ENCODE measurements around the gene TRIM62. TPM values are rescaled to one million over a fixed set of nuclear protein-coding genes. Genes with fewer than 3 reads are reported as not detected.

TRIM62 gene
- polyA plus RNA-seq, 2 donors: 4.6 to 5.0 TPM

- H3K36me3 ChIP-seq (ENCODE audit: control insufficient read depth in 2 of 2, insufficient read depth in 2 of 2, low read length in 1 of 2): no peaks in the 10 kb centered on the region
- no peaks in the 10 kb centered on the region for H3K4me1 ChIP-seq (ENCODE audit: control insufficient read depth in 2 of 2, insufficient read depth in 2 of 2, low read length in 1 of 2)
- H3K9me3 ChIP-seq (ENCODE audit: control insufficient read depth in 2 of 2, insufficient read depth in 1 of 2, low read depth in 1 of 2, low read length in 1 of 2): no peaks in the 10 kb centered on the region
- H3K4me3 ChIP-seq (ENCODE audit: low read depth in 1 of 2, low read length in 2 of 2): no peak overlapping the region
- 98% methylated on average over 3 of the region's 3 CpGs for WGBS, 2 donors
- no peaks in the 10 kb centered on the region for H3K27me3 ChIP-seq (ENCODE audit: control insufficient read depth in 1 of 2, insufficient read depth in 2 of 2, low read length in 2 of 2)
- H3K27ac ChIP-seq (ENCODE audit: low read depth in 2 of 2, low read length in 1 of 2): no peak overlapping the region
Measured at GRCh38 chr1:33211972-33212371, 30.1 kb upstream of the TRIM62 start.

- WGBS, 2 donors: 58 to 83% methylated on average over 2 of the region's 2 CpGs
- no peaks in the 10 kb centered on the region for H3K36me3 ChIP-seq (ENCODE audit: control insufficient read depth in 2 of 2, insufficient read depth in 2 of 2, low read length in 1 of 2)
Measured at GRCh38 chr1:33206340-33206739, 24.5 kb upstream of the TRIM62 start.

GRCh38 chr1:33195556-33195955 is 13.7 kb upstream of the TRIM62 start:
- H3K27me3 ChIP-seq (ENCODE audit: control insufficient read depth in 1 of 2, insufficient read depth in 2 of 2, low read length in 2 of 2): no peaks in the 10 kb centered on the region
- no peak overlapping the region for H3K27ac ChIP-seq (ENCODE audit: low read depth in 2 of 2, low read length in 1 of 2)
- H3K9me3 ChIP-seq (ENCODE audit: control insufficient read depth in 2 of 2, insufficient read depth in 1 of 2, low read depth in 1 of 2, low read length in 1 of 2): no peaks in the 10 kb centered on the region
- H3K4me1 ChIP-seq (ENCODE audit: control insufficient read depth in 2 of 2, insufficient read depth in 2 of 2, low read length in 1 of 2): no peaks in the 10 kb centered on the region
- 60 to 76% methylated on average over 2 of the region's 2 CpGs for WGBS, 2 donors
- H3K4me3 ChIP-seq (ENCODE audit: low read depth in 1 of 2, low read length in 2 of 2): no peak overlapping the region
- no peaks in the 10 kb centered on the region for H3K36me3 ChIP-seq (ENCODE audit: control insufficient read depth in 2 of 2, insufficient read depth in 2 of 2, low read length in 1 of 2)

More at GRCh38 chr1:33206340-33206739, 24.5 kb upstream of the TRIM62 start:
- no peak overlapping the region for H3K27ac ChIP-seq (ENCODE audit: low read depth in 2 of 2, low read length in 1 of 2)
- no peak overlapping the region for H3K4me3 ChIP-seq (ENCODE audit: low read depth in 1 of 2, low read length in 2 of 2)
- no peaks in the 10 kb centered on the region for H3K9me3 ChIP-seq (ENCODE audit: control insufficient read depth in 2 of 2, insufficient read depth in 1 of 2, low read depth in 1 of 2, low read length in 1 of 2)
- H3K27me3 ChIP-seq (ENCODE audit: control insufficient read depth in 1 of 2, insufficient read depth in 2 of 2, low read length in 2 of 2): no peaks in the 10 kb centered on the region
- no peaks in the 10 kb centered on the region for H3K4me1 ChIP-seq (ENCODE audit: control insufficient read depth in 2 of 2, insufficient read depth in 2 of 2, low read length in 1 of 2)

GRCh38 chr1:33191731-33192275 is 10.0 kb upstream of the TRIM62 start:
- Histone ChIP-seq H3K4me3 (ENCODE audit: low read depth in 1 of 2, low read length in 2 of 2) (no peak overlapping the region), H3K4me1 (ENCODE audit: control insufficient read depth in 2 of 2, insufficient read depth in 2 of 2, low read length in 1 of 2) (no peaks in the 10 kb centered on the region), H3K36me3 (ENCODE audit: control insufficient read depth in 2 of 2, insufficient read depth in 2 of 2, low read length in 1 of 2) (no peaks in the 10 kb centered on the region), H3K9me3 (ENCODE audit: control insufficient read depth in 2 of 2, insufficient read depth in 1 of 2, low read depth in 1 of 2, low read length in 1 of 2) (no peaks in the 10 kb centered on the region), H3K27me3 (ENCODE audit: control insufficient read depth in 1 of 2, insufficient read depth in 2 of 2, low read length in 2 of 2) (no peaks in the 10 kb centered on the region), H3K27ac (ENCODE audit: low read depth in 2 of 2, low read length in 1 of 2) (no peak overlapping the region)
- 45 to 48% methylated on average over 2 of the region's 2 CpGs for WGBS, 2 donors

GRCh38 chr1:33190701-33191100 is 8.9 kb upstream of the TRIM62 start:
- no peak overlapping the region for H3K27ac ChIP-seq (ENCODE audit: low read depth in 2 of 2, low read length in 1 of 2)
- no peaks in the 10 kb centered on the region for H3K27me3 ChIP-seq (ENCODE audit: control insufficient read depth in 1 of 2, insufficient read depth in 2 of 2, low read length in 2 of 2)
- no peaks in the 10 kb centered on the region for H3K36me3 ChIP-seq (ENCODE audit: control insufficient read depth in 2 of 2, insufficient read depth in 2 of 2, low read length in 1 of 2)
- 69 to 70% methylated on average over 2 of the region's 2 CpGs for WGBS, 2 donors
- H3K4me3 ChIP-seq (ENCODE audit: low read depth in 1 of 2, low read length in 2 of 2): no peak overlapping the region
- no peaks in the 10 kb centered on the region for H3K9me3 ChIP-seq (ENCODE audit: control insufficient read depth in 2 of 2, insufficient read depth in 1 of 2, low read depth in 1 of 2, low read length in 1 of 2)
- no peaks in the 10 kb centered on the region for H3K4me1 ChIP-seq (ENCODE audit: control insufficient read depth in 2 of 2, insufficient read depth in 2 of 2, low read length in 1 of 2)

- WGBS, 2 donors: 66 to 74% methylated on average over 6 of the region's 6 CpGs
- Histone ChIP-seq H3K36me3 (ENCODE audit: control insufficient read depth in 2 of 2, insufficient read depth in 2 of 2, low read length in 1 of 2) (no peaks in the 10 kb centered on the region), H3K27ac (ENCODE audit: low read depth in 2 of 2, low read length in 1 of 2) (no peak overlapping the region)
Measured at GRCh38 chr1:33188572-33189275, 6.9 kb upstream of the TRIM62 start.

GRCh38 chr1:33186936-33187335 is 5.1 kb upstream of the TRIM62 start:
- no peaks in the 10 kb centered on the region for H3K27me3 ChIP-seq (ENCODE audit: control insufficient read depth in 1 of 2, insufficient read depth in 2 of 2, low read length in 2 of 2)
- H3K27ac ChIP-seq (ENCODE audit: low read depth in 2 of 2, low read length in 1 of 2): no peak overlapping the region
- no peak overlapping the region for H3K4me3 ChIP-seq (ENCODE audit: low read depth in 1 of 2, low read length in 2 of 2)
- 78 to 97% methylated on average over 1 of the region's 1 CpG for WGBS, 2 donors
- no peaks in the 10 kb centered on the region for H3K9me3 ChIP-seq (ENCODE audit: control insufficient read depth in 2 of 2, insufficient read depth in 1 of 2, low read depth in 1 of 2, low read length in 1 of 2)
- H3K36me3 ChIP-seq (ENCODE audit: control insufficient read depth in 2 of 2, insufficient read depth in 2 of 2, low read length in 1 of 2): no peaks in the 10 kb centered on the region
- H3K4me1 ChIP-seq (ENCODE audit: control insufficient read depth in 2 of 2, insufficient read depth in 2 of 2, low read length in 1 of 2): peaks cover 0 to 2% of the 10 kb centered on the region in 2 donors

More at GRCh38 chr1:33188572-33189275, 6.9 kb upstream of the TRIM62 start:
- H3K4me3 ChIP-seq (ENCODE audit: low read depth in 1 of 2, low read length in 2 of 2): no peak overlapping the region
- H3K4me1 ChIP-seq (ENCODE audit: control insufficient read depth in 2 of 2, insufficient read depth in 2 of 2, low read length in 1 of 2): no peaks in the 10 kb centered on the region
- H3K9me3 ChIP-seq (ENCODE audit: control insufficient read depth in 2 of 2, insufficient read depth in 1 of 2, low read depth in 1 of 2, low read length in 1 of 2): no peaks in the 10 kb centered on the region
- H3K27me3 ChIP-seq (ENCODE audit: control insufficient read depth in 1 of 2, insufficient read depth in 2 of 2, low read length in 2 of 2): no peaks in the 10 kb centered on the region

- peaks cover 4 to 7% of the 10 kb centered on the region in 2 donors for H3K4me1 ChIP-seq (ENCODE audit: control insufficient read depth in 2 of 2, insufficient read depth in 2 of 2, low read length in 1 of 2)
- no peaks in the 10 kb centered on the region for H3K27me3 ChIP-seq (ENCODE audit: control insufficient read depth in 1 of 2, insufficient read depth in 2 of 2, low read length in 2 of 2)
- H3K36me3 ChIP-seq (ENCODE audit: control insufficient read depth in 2 of 2, insufficient read depth in 2 of 2, low read length in 1 of 2): no peaks in the 10 kb centered on the region
- no peak overlapping the region for H3K27ac ChIP-seq (ENCODE audit: low read depth in 2 of 2, low read length in 1 of 2)
- no peaks in the 10 kb centered on the region for H3K9me3 ChIP-seq (ENCODE audit: control insufficient read depth in 2 of 2, insufficient read depth in 1 of 2, low read depth in 1 of 2, low read length in 1 of 2)
- no peak overlapping the region for H3K4me3 ChIP-seq (ENCODE audit: low read depth in 1 of 2, low read length in 2 of 2)
Measured at GRCh38 chr1:33185541-33185940, 3.7 kb upstream of the TRIM62 start.

- Histone ChIP-seq H3K36me3 (ENCODE audit: control insufficient read depth in 2 of 2, insufficient read depth in 2 of 2, low read length in 1 of 2) (no peaks in the 10 kb centered on the region), H3K4me3 (ENCODE audit: low read depth in 1 of 2, low read length in 2 of 2) (no peak overlapping the region), H3K27ac (ENCODE audit: low read depth in 2 of 2, low read length in 1 of 2) (no peak overlapping the region), H3K4me1 (ENCODE audit: control insufficient read depth in 2 of 2, insufficient read depth in 2 of 2, low read length in 1 of 2) (peaks cover 4 to 11% of the 10 kb centered on the region in 2 donors), H3K27me3 (ENCODE audit: control insufficient read depth in 1 of 2, insufficient read depth in 2 of 2, low read length in 2 of 2) (no peaks in the 10 kb centered on the region), H3K9me3 (ENCODE audit: control insufficient read depth in 2 of 2, insufficient read depth in 1 of 2, low read depth in 1 of 2, low read length in 1 of 2) (no peaks in the 10 kb centered on the region)
- WGBS, 2 donors: 88 to 94% methylated on average over 2 of the region's 2 CpGs
Measured at GRCh38 chr1:33183306-33183705, 1.5 kb upstream of the TRIM62 start.

- Histone ChIP-seq H3K36me3 (ENCODE audit: control insufficient read depth in 2 of 2, insufficient read depth in 2 of 2, low read length in 1 of 2) (no peaks in the 10 kb centered on the region), H3K27ac (ENCODE audit: low read depth in 2 of 2, low read length in 1 of 2) (no peak overlapping the region), H3K4me1 (ENCODE audit: control insufficient read depth in 2 of 2, insufficient read depth in 2 of 2, low read length in 1 of 2) (peaks cover 4 to 11% of the 10 kb centered on the region in 2 donors), H3K9me3 (ENCODE audit: control insufficient read depth in 2 of 2, insufficient read depth in 1 of 2, low read depth in 1 of 2, low read length in 1 of 2) (no peaks in the 10 kb centered on the region), H3K27me3 (ENCODE audit: control insufficient read depth in 1 of 2, insufficient read depth in 2 of 2, low read length in 2 of 2) (no peaks in the 10 kb centered on the region), H3K4me3 (ENCODE audit: low read depth in 1 of 2, low read length in 2 of 2) (no peak overlapping the region)
- WGBS, 2 donors: 54 to 65% methylated on average over 8 of the region's 8 CpGs
Measured at GRCh38 chr1:33182896-33183295, 1.1 kb upstream of the TRIM62 start.

All from esophagus (tissue), 2 donors.